HCT116 (cell line): ENCODE data around the gene GNL2. TPM values are rescaled to one million over a fixed set of nuclear protein-coding genes. Genes with fewer than 3 reads are reported as not detected.

ENCODE experiments used
- ATAC-seq: fragments of 200-7000 bp; cut with Tn5 transposase; 2 replicates; pipeline ENCODE4 v1.9.1; 2020; ENCODE audit warnings: mild to moderate bottlenecking, moderate library complexity
- BruUV-seq: library from RNA; stranded (reverse); fragments of 400-500 nt; replicated peaks from 2 replicates; lab custom pipeline; 2021; lab: Mats Ljungman, UMichigan
- CTCF ChIA-PET: fragments of 300-600 bp; sonication (Branson Sonifier 250); formaldehyde crosslinking; loops from one replicate; lab custom pipeline; 2021; ENCODE audit warnings: antibody characterized with exemption; lab: Charles Lee
- POLR2A ChIA-PET: fragments of 300-600, 350-600 bp; sonication (Branson Sonifier 250); formaldehyde crosslinking; loops from one replicate; lab custom pipeline; 2021; ENCODE audit warnings: antibody characterized with exemption; lab: Charles Lee
- RAD21 ChIA-PET, 2 experiments: fragments of 300-600 bp; sonication (Branson Sonifier 250); formaldehyde crosslinking; loops; one replicate each; lab custom pipeline; 2023; ENCODE audit warnings: low total read pairs in 2 of 2; ENCODE audit not compliant: uncharacterized antibody in 2 of 2, unreplicated experiment in 2 of 2, low non-redundant PET in 1 of 2; lab: Charles Lee
- DNase-seq: peaks from one replicate; pipeline ENCODE4 v3.0.0-alpha.2; 2010; ENCODE audit warnings: low read depth, low spot score
- H2AFZ ChIP-seq: fragments of 200-600 bp; shearing (Covaris generic), sonication (generic); 2 replicates; pipeline ENCODE4 v1.6.1; 2017; ENCODE audit warnings: low read depth, mixed run types, mixed read lengths, antibody characterized with exemption, low read length; ENCODE audit not compliant: poor library complexity, severe bottlenecking
- H3K27ac ChIP-seq: 2 replicates; pipeline ENCODE4 v1.5.1; 2012; ENCODE audit warnings: low read depth, low read length
- H3K27me3 ChIP-seq: fragments of 200-600 bp; sonication (generic); 2 replicates; pipeline ENCODE4 v1.6.1; 2016; ENCODE audit warnings: mixed run types, low read length, mixed read lengths; ENCODE audit not compliant: insufficient read depth
- H3K36me3 ChIP-seq, 2 experiments: fragments of 200-500 bp in 1 of 2; fragments of 200-600 bp in 1 of 2; sonication (Bioruptor generic) in 1 of 2; sonication (generic) in 1 of 2; 2 replicates each; pipeline versions ENCODE4 v1.5.1 to v1.6.1; 2014 to 2016; ENCODE audit warnings: low read length in 2 of 2, inconsistent platforms in 1 of 2, mixed read lengths in 1 of 2, mixed run types in 1 of 2; ENCODE audit not compliant: insufficient read depth in 2 of 2, control insufficient read depth in 1 of 2
- H3K4me1 ChIP-seq, 2 experiments: fragments of 200-600 bp in 1 of 2; sonication (generic) in 1 of 2; 2 replicates each; pipeline versions ENCODE4 v1.5.1 to v1.6.1; 2012 to 2017; ENCODE audit warnings: low read length in 2 of 2, inconsistent platforms in 1 of 2, mild to moderate bottlenecking in 1 of 2, mixed read lengths in 1 of 2, mixed run types in 1 of 2, moderate library complexity in 1 of 2; ENCODE audit not compliant: insufficient read depth in 2 of 2, control insufficient read depth in 1 of 2
- H3K4me2 ChIP-seq: fragments of 200-600 bp; sonication (generic); 2 replicates; pipeline ENCODE4 v1.6.1; 2017; ENCODE audit warnings: mixed run types, low read length, mixed read lengths
- H3K4me3 ChIP-seq, 2 experiments: fragments of 200-600 bp in 1 of 2; sonication (generic) in 1 of 2; replicated peaks in 1 of 2; 2 replicates each; pipeline ENCODE4 v1.5.1; 2011 to 2016; ENCODE audit warnings: low read length in 2 of 2, control low read depth in 1 of 2, low read depth in 1 of 2, mild to moderate bottlenecking in 1 of 2, mixed read lengths in 1 of 2, mixed run types in 1 of 2
- H3K79me2 ChIP-seq: fragments of 200-600 bp; sonication (generic); 2 replicates; pipeline ENCODE4 v1.6.1; 2017; ENCODE audit warnings: mild to moderate bottlenecking, mixed run types, low read length, moderate library complexity, mixed read lengths; ENCODE audit not compliant: insufficient read depth
- H3K9ac ChIP-seq: fragments of 200-600 bp; sonication (generic); 2 replicates; pipeline ENCODE4 v1.6.1; 2016; ENCODE audit warnings: low read length, mixed read lengths
- H3K9me2 ChIP-seq: fragments of 200-600 bp; sonication (generic), shearing (Covaris generic); 2 replicates; pipeline ENCODE4 v1.6.1; 2017; ENCODE audit warnings: mixed run types, mild to moderate bottlenecking, moderate library complexity; ENCODE audit not compliant: insufficient read depth
- H3K9me3 ChIP-seq, 2 experiments: fragments of 200-500 bp in 1 of 2; fragments of 200-600 bp in 1 of 2; sonication (Bioruptor generic) in 1 of 2; sonication (generic) in 1 of 2; 2 replicates each; pipeline ENCODE4 v1.6.1; 2014 to 2017; ENCODE audit warnings: low read length in 2 of 2, mixed read lengths in 2 of 2, inconsistent platforms in 1 of 2, low read depth in 1 of 2, mild to moderate bottlenecking in 1 of 2, mixed run types in 1 of 2, moderate library complexity in 1 of 2; ENCODE audit not compliant: control insufficient read depth in 1 of 2, insufficient read depth in 1 of 2
- H4K20me1 ChIP-seq: fragments of 200-600 bp; sonication (generic), shearing (Covaris generic); 2 replicates; pipeline ENCODE4 v1.6.1; 2017; ENCODE audit warnings: mixed run types, mild to moderate bottlenecking, moderate library complexity; ENCODE audit not compliant: insufficient read depth
- CBX3 ChIP-seq: IDR thresholded peaks from 2 replicates; pipeline ENCODE4 v1.6.1; 2012; ENCODE audit warnings: low read depth
- CEBPB ChIP-seq: IDR thresholded peaks from 2 replicates; pipeline ENCODE4 v1.6.1; 2012; ENCODE audit warnings: low read depth
- CTCF ChIP-seq, 3 experiments: fragments of 200-600 bp in 1 of 3; sonication (generic) in 1 of 3; IDR thresholded peaks in 2 of 3; conservative IDR thresholded peaks in 1 of 3; 2 replicates each; pipeline ENCODE4 v1.5.1; 2012 to 2017; ENCODE audit warnings: low read depth in 2 of 3, low read length in 2 of 3, antibody characterized with exemption in 1 of 3, borderline replicate concordance in 1 of 3, control low read depth in 1 of 3, mild to moderate bottlenecking in 1 of 3, mixed read lengths in 1 of 3, mixed run types in 1 of 3, moderate library complexity in 1 of 3; ENCODE audit not compliant: insufficient read depth in 1 of 3
- ELF1 ChIP-seq: IDR thresholded peaks from 2 replicates; pipeline ENCODE4 v1.6.1; 2012; ENCODE audit warnings: low read depth, borderline replicate concordance
- FOSL1 ChIP-seq: IDR thresholded peaks from 2 replicates; pipeline ENCODE4 v1.6.1; 2012; ENCODE audit warnings: low read depth
- JUND ChIP-seq: IDR thresholded peaks from 2 replicates; pipeline ENCODE4 v1.6.1; 2012
- POLR2A ChIP-seq: IDR thresholded peaks from 2 replicates; pipeline ENCODE4 v1.7.0; 2011; ENCODE audit warnings: borderline replicate concordance; ENCODE audit not compliant: insufficient read depth, insufficient read length; ENCODE audit errors: extremely low read depth
- POLR2AphosphoS5 ChIP-seq: IDR thresholded peaks from 2 replicates; pipeline ENCODE4 v1.6.1; 2011; ENCODE audit warnings: mild to moderate bottlenecking, low read depth, low read length, moderate library complexity
- RAD21 ChIP-seq: IDR thresholded peaks from 2 replicates; pipeline ENCODE4 v1.6.1; 2012; ENCODE audit warnings: low read depth, mild to moderate bottlenecking
- SP1 ChIP-seq: IDR thresholded peaks from 2 replicates; pipeline ENCODE4 v1.6.1; 2012; ENCODE audit warnings: low read depth
- SRF ChIP-seq: IDR thresholded peaks from 2 replicates; pipeline ENCODE4 v1.6.1; 2012; ENCODE audit warnings: low read depth
- ZNF274 ChIP-seq: fragments of 200-500 bp; sonication (Bioruptor generic); IDR thresholded peaks from 2 replicates; pipeline ENCODE4 v1.6.1; 2014; ENCODE audit warnings: mild to moderate bottlenecking, low read depth, low read length, inconsistent platforms
- intact Hi-C: fragments of 100-400 bp; cut with micrococcal nuclease; formaldehyde crosslinking; loops from 2 replicates; pipeline ENCODE4 v1.10.0; 2022
- total RNA-seq: library from RNA; stranded (reverse); gene quantifications from one replicate; pipeline ENCODE4 v1.2.1, GENCODE V29; 2021; ENCODE audit not compliant: unreplicated experiment
- TF ChIP-seq, protein P1 (sequence below): IDR thresholded peaks from 2 replicates; pipeline ENCODE4 v1.6.1; 2012
- TF ChIP-seq, protein P2 (sequence below): IDR thresholded peaks from 2 replicates; pipeline ENCODE4 v1.6.1; 2011; ENCODE audit warnings: mild to moderate bottlenecking, low read length, moderate library complexity; ENCODE audit not compliant: insufficient replicate concordance; ENCODE audit errors: extremely low read depth
- TF ChIP-seq, protein P3 (sequence below): IDR thresholded peaks from 2 replicates; pipeline ENCODE4 v1.6.1; 2012
- TF ChIP-seq, protein P4 (sequence below): IDR thresholded peaks from 2 replicates; pipeline ENCODE4 v1.6.1; 2012; ENCODE audit warnings: low read depth

The GNL2 gene
- total RNA-seq, 1 experiment from 2014 or later = 79.2 TPM

GRCh38 chr1:37558411-37558810 is 37.3 kb downstream of the GNL2 start:
- Histone ChIP-seq H3K36me3 (no peaks in the 10 kb centered on the region), H3K27me3 (no peaks in the 10 kb centered on the region), H3K9me3 (no peaks in the 10 kb centered on the region), H3K27ac (no peak overlapping the region), H3K79me2 (peaks cover 7% of the 10 kb centered on the region), H3K4me3 (no peak overlapping the region), H3K9ac (no peak overlapping the region), H2AFZ (no peak overlapping the region), H3K4me2 (no peak overlapping the region), H3K4me1 (peaks cover 7 to 13% of the 10 kb centered on the region in 2 experiments), H4K20me1 (no peaks in the 10 kb centered on the region), H3K9me2 (no peaks in the 10 kb centered on the region)
- DNase-seq (no peak), ATAC-seq (no peak)
- RAD21 ChIA-PET = no interaction called here
- intact Hi-C loops = no loop called here
- BruUV-seq = no TSS peak
- CTCF ChIA-PET = no interaction called here
- TF ChIP-seq POLR2A = no peak
- no peak for TF ChIP-seq CBX3
- TF ChIP-seq, protein P1, sequence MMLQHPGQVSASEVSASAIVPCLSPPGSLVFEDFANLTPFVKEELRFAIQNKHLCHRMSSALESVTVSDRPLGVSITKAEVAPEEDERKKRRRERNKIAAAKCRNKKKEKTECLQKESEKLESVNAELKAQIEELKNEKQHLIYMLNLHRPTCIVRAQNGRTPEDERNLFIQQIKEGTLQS = no peak
- TF ChIP-seq CTCF (IDR thresholded peaks at IDR 0.05 in 2 of 3, conservative IDR thresholded peaks at IDR 0.05 in 1 of 3; ENCODE audit: borderline replicate concordance in 1 of 3, insufficient read depth in 1 of 3, low read depth in 2 of 3, low read length in 2 of 3) = no peak
- TF ChIP-seq SP1 = no peak
- TF ChIP-seq POLR2AphosphoS5 = no peak
- TF ChIP-seq, protein P2, sequence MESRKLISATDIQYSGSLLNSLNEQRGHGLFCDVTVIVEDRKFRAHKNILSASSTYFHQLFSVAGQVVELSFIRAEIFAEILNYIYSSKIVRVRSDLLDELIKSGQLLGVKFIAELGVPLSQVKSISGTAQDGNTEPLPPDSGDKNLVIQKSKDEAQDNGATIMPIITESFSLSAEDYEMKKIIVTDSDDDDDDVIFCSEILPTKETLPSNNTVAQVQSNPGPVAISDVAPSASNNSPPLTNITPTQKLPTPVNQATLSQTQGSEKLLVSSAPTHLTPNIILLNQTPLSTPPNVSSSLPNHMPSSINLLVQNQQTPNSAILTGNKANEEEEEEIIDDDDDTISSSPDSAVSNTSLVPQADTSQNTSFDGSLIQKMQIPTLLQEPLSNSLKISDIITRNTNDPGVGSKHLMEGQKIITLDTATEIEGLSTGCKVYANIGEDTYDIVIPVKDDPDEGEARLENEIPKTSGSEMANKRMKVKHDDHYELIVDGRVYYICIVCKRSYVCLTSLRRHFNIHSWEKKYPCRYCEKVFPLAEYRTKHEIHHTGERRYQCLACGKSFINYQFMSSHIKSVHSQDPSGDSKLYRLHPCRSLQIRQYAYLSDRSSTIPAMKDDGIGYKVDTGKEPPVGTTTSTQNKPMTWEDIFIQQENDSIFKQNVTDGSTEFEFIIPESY = no peak
- TF ChIP-seq RAD21 = no peak
- no peak for TF ChIP-seq FOSL1
- TF ChIP-seq, protein P3, sequence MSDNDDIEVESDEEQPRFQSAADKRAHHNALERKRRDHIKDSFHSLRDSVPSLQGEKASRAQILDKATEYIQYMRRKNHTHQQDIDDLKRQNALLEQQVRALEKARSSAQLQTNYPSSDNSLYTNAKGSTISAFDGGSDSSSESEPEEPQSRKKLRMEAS = no peak
- no peak for TF ChIP-seq JUND
- TF ChIP-seq ELF1 = no peak
- TF ChIP-seq, protein P4, sequence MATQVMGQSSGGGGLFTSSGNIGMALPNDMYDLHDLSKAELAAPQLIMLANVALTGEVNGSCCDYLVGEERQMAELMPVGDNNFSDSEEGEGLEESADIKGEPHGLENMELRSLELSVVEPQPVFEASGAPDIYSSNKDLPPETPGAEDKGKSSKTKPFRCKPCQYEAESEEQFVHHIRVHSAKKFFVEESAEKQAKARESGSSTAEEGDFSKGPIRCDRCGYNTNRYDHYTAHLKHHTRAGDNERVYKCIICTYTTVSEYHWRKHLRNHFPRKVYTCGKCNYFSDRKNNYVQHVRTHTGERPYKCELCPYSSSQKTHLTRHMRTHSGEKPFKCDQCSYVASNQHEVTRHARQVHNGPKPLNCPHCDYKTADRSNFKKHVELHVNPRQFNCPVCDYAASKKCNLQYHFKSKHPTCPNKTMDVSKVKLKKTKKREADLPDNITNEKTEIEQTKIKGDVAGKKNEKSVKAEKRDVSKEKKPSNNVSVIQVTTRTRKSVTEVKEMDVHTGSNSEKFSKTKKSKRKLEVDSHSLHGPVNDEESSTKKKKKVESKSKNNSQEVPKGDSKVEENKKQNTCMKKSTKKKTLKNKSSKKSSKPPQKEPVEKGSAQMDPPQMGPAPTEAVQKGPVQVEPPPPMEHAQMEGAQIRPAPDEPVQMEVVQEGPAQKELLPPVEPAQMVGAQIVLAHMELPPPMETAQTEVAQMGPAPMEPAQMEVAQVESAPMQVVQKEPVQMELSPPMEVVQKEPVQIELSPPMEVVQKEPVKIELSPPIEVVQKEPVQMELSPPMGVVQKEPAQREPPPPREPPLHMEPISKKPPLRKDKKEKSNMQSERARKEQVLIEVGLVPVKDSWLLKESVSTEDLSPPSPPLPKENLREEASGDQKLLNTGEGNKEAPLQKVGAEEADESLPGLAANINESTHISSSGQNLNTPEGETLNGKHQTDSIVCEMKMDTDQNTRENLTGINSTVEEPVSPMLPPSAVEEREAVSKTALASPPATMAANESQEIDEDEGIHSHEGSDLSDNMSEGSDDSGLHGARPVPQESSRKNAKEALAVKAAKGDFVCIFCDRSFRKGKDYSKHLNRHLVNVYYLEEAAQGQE = no peak
- no peak for TF ChIP-seq CEBPB
- no peak for TF ChIP-seq SRF
- TF ChIP-seq ZNF274 = no peak
- POLR2A ChIA-PET = no interaction called here
